Prostate gland (tissue), 2 donors: Measurements from ENCODE around the gene RAB33A.

ENCODE experiments used
- POLR2A ChIP-seq: fragments of 450-650 bp; IDR thresholded peaks from one replicate; pipeline ENCODE4 v1.6.1; 2016; ENCODE audit warnings: antibody characterized with exemption, mild to moderate bottlenecking
- POLR2AphosphoS5 ChIP-seq: sonication (generic); formaldehyde crosslinking; IDR thresholded peaks from one replicate; pipeline ENCODE4 v1.6.1; 2017; ENCODE audit warnings: antibody characterized with exemption
- TF ChIP-seq, protein P1 (sequence below), 4 experiments: fragments of 200-600 bp in 2 of 4; fragments of 450-650 bp in 2 of 4; sonication (generic) in 2 of 4; IDR thresholded peaks; 1 replicate in 3 of 4; 2 replicates in 1 of 4; pipeline ENCODE4 v1.5.1; 2016 to 2019; ENCODE audit warnings: antibody characterized with exemption in 4 of 4, mild to moderate bottlenecking in 2 of 4, moderate library complexity in 2 of 4

DNA sequence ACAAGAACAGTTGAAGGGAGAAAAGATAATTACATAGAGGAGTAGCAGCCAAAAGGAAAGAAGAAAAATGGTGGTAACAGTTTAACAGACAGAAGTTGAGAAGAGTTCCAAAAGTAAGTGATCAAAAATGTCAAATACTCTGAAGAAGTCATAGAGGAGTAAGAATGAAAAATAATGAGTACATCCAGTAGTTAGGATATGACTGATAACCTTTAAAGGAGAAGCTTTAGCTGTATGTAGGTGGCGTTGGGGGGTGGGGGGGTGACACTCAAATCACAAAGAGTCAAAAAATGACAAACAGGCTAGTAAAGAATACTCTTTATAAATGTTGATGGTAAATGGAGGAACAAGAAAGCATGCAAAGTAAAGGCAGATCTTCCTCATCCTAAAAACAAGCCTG lies 40.6 kb downstream of the RAB33A start:
- TF ChIP-seq POLR2A (no peak), POLR2AphosphoS5 (no peak)
- TF ChIP-seq, protein P1, sequence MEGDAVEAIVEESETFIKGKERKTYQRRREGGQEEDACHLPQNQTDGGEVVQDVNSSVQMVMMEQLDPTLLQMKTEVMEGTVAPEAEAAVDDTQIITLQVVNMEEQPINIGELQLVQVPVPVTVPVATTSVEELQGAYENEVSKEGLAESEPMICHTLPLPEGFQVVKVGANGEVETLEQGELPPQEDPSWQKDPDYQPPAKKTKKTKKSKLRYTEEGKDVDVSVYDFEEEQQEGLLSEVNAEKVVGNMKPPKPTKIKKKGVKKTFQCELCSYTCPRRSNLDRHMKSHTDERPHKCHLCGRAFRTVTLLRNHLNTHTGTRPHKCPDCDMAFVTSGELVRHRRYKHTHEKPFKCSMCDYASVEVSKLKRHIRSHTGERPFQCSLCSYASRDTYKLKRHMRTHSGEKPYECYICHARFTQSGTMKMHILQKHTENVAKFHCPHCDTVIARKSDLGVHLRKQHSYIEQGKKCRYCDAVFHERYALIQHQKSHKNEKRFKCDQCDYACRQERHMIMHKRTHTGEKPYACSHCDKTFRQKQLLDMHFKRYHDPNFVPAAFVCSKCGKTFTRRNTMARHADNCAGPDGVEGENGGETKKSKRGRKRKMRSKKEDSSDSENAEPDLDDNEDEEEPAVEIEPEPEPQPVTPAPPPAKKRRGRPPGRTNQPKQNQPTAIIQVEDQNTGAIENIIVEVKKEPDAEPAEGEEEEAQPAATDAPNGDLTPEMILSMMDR (IDR thresholded peaks at IDR 0.05) = no peak
